ENCODE results near the gene NIPBL. TPM values are rescaled to one million over a fixed set of nuclear protein-coding genes. Genes with fewer than 3 reads are reported as not detected.
A peak's percentile ranks its signal among the peaks of the same experiment; 100 is the strongest.

The NIPBL gene
- total and polyA plus RNA-seq, 2 of the 13 experiments (the other 11 are each of a cell fraction or from before 2014, with no cell fraction given) = 12.3 to 32.3 TPM

- TF ChIP-seq ARID4A (CRISPR knock-in tag; IDR thresholded peaks at IDR 0.05; ENCODE audit: borderline replicate concordance) (no peak), MED13 (CRISPR knock-in tag; IDR thresholded peaks at IDR 0.05) (no peak), ZNF776 (CRISPR knock-in tag; IDR thresholded peaks at IDR 0.05) (no peak), ZMAT3 (CRISPR knock-in tag; conservative IDR thresholded peaks at IDR 0.05) (no peak), ZNF207 (IDR thresholded peaks at IDR 0.05; ENCODE audit: borderline replicate concordance) (no peak), NFATC3 (CRISPR knock-in tag; IDR thresholded peaks at IDR 0.05) (no peak), ZNF512 (CRISPR knock-in tag; IDR thresholded peaks at IDR 0.05) (no peak), ZNF839 (CRISPR knock-in tag; IDR thresholded peaks at IDR 0.05; ENCODE audit: borderline replicate concordance) (no peak), ZNF136 (CRISPR knock-in tag; IDR thresholded peaks at IDR 0.05; ENCODE audit: low read depth) (no peak), ZNF737 (CRISPR knock-in tag; IDR thresholded peaks at IDR 0.05; ENCODE audit: borderline replicate concordance) (no peak), CENPT (CRISPR knock-in tag; IDR thresholded peaks at IDR 0.05; ENCODE audit: low read depth) (no peak), ZNF709 (CRISPR knock-in tag; IDR thresholded peaks at IDR 0.05) (no peak), ZMYM4 (CRISPR knock-in tag; IDR thresholded peaks at IDR 0.05) (no peak), BHLHE40 (IDR thresholded peaks at IDR 0.05; ENCODE audit: low read length) (no peak), SSRP1 (CRISPR knock-in tag; IDR thresholded peaks at IDR 0.05) (no peak), ZNF652 (CRISPR knock-in tag; IDR thresholded peaks at IDR 0.05; ENCODE audit: borderline replicate concordance, low read depth) (no peak), FOXA3 (CRISPR knock-in tag; IDR thresholded peaks at IDR 0.05) (peak; percentile 73), ZFP37 (CRISPR knock-in tag; IDR thresholded peaks at IDR 0.05; ENCODE audit: borderline replicate concordance) (no peak), NR3C1 (CRISPR knock-in tag; IDR thresholded peaks at IDR 0.05) (no peak), ZNF777 (CRISPR knock-in tag; IDR thresholded peaks at IDR 0.05) (no peak), MIER2 (CRISPR knock-in tag; IDR thresholded peaks at IDR 0.05) (no peak), ATAD3A (CRISPR knock-in tag; IDR thresholded peaks at IDR 0.05) (no peak), LBX2 (CRISPR knock-in tag; IDR thresholded peaks at IDR 0.05; ENCODE audit: borderline replicate concordance) (no peak)
These were observed 210.1 kb downstream of the NIPBL start (continued) for GRCh38 chr5:37086466-37087173.

All from HepG2 (cell line).